SK-N-MC (cell line): Measurements from ENCODE around the gene SMARCA4.

ENCODE experiments used
- EZH2 ChIP-seq: fragments of 200-600 bp; sonication (generic); IDR thresholded peaks from one replicate; pipeline ENCODE4 v1.6.1; 2017; ENCODE audit warnings: antibody characterized with exemption
- FOXP2 ChIP-seq: optimal IDR thresholded peaks from 2 replicates; pipeline ENCODE3; 2011; ENCODE audit warnings: mild to moderate bottlenecking, moderate library complexity; ENCODE audit not compliant: insufficient read depth; ENCODE audit errors: extremely low read length, control extremely low read depth
- POLR2AphosphoS5 ChIP-seq: IDR thresholded peaks from 2 replicates; pipeline ENCODE4 v1.6.1; 2012; ENCODE audit warnings: mild to moderate bottlenecking, low read depth, low read length, borderline replicate concordance

- TF ChIP-seq POLR2AphosphoS5 (no peak), EZH2 (no peak), FOXP2 (no peak)
Measured at GRCh38 chr19:10916602-10917001, 44.2 kb upstream of the SMARCA4 start.
